ENCODE data around the gene AGPAT3. TPM values are rescaled to one million over a fixed set of nuclear protein-coding genes. Genes with fewer than 3 reads are reported as not detected.

Gene AGPAT3
- total RNA-seq, 4 donors from 2014 or later = 61.0 to 77.9 (median 69.4) TPM

DNA sequence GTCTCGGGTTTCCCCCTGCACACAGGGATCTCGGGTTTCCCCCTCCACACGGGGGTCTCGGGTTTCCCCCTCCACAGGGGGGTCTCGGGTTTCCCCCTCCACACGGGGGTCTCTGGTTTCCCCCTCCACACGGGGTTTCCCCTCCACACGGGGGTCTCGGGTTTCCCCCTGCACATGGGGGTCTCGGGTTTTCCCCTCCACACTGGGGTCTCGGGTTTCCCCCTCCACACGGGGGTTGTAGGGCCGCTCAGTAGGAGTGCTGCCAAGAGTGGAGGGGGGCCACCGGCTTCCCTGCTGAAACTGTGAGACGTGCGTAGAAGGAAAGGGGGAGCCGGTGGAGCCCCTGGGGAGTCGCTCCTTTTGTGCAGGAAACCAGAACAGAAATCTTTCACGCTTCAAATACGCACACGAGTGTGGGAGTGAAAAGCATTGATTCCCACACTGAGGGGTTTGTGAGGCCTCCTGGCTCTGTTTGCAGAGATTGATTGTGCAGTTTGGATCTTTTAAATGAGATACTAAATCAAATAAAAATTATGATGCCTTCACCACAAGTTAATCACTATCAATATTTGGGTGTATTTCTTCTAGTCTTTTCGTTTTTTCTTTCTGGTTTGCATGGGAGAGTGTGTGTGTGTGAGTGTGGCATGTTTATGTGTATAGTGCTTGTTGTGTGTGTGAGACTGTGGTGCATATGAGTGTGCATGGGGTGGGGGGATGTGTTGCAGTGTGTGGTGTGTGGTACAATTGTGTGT is 92.8 kb downstream of the AGPAT3 start:
- TF ChIP-seq, protein P1, sequence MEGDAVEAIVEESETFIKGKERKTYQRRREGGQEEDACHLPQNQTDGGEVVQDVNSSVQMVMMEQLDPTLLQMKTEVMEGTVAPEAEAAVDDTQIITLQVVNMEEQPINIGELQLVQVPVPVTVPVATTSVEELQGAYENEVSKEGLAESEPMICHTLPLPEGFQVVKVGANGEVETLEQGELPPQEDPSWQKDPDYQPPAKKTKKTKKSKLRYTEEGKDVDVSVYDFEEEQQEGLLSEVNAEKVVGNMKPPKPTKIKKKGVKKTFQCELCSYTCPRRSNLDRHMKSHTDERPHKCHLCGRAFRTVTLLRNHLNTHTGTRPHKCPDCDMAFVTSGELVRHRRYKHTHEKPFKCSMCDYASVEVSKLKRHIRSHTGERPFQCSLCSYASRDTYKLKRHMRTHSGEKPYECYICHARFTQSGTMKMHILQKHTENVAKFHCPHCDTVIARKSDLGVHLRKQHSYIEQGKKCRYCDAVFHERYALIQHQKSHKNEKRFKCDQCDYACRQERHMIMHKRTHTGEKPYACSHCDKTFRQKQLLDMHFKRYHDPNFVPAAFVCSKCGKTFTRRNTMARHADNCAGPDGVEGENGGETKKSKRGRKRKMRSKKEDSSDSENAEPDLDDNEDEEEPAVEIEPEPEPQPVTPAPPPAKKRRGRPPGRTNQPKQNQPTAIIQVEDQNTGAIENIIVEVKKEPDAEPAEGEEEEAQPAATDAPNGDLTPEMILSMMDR (IDR thresholded peaks at IDR 0.05) = no peak
- TF ChIP-seq EP300 (IDR thresholded peaks at IDR 0.05) = no peak
- no peak for TF ChIP-seq POLR2A (IDR thresholded peaks at IDR 0.05)
- TF ChIP-seq POLR2AphosphoS5 (IDR thresholded peaks at IDR 0.05) = no peak
- WGBS = 67% methylated on average over 20 of the region's 22 CpGs
- no peak overlapping the region for H3K27ac ChIP-seq

DNA sequence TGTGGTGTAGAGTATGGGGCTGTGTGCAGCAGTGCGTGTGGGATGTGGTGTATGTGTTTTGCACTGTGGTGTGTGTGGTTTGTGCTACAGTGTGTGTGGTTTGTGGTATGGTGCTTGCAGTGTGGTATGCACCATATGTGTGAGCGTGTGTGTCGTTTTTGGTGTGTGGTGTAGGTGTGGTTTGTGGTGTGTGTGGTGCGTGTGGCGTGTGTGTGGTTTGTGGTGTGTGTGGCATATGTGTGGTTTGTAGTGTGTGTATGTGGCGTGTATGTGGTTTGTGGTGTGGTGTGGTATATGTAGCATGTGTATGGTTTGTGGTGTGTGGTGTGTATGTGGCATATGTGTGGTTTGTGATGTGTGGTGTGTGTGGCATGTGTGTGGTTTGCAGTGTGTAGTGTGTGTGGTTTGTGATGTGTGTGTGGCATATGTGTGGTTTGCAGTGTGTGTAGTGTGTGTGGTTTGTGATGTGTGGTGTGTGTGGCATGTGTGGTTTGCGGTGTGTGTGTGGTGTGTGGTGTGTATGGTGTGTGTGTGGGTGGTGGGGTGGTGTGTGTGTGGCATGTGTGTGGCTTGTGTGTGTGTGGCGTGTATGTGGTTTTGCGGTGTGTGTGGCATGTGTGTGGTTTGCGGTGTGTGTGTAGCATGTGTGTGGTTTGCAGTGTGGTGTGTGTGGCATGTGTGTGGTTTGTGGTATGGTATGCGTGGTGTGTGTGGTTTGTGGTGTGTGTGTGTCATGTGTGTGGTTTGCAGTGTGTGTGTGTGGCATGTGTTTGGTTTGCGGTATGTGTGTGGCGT is 93.5 kb downstream of the AGPAT3 start:
- Histone ChIP-seq H3K27ac (no peak overlapping the region), H3K36me3 (peaks cover 45% of the 10 kb centered on the region)
- DNase-seq (ENCODE audit: low spot score in 2 of 2) = no peak

More for the DNA sequence above, 92.8 kb downstream of the AGPAT3 start:
- no peak overlapping the region for H3K4me3 ChIP-seq
- no peaks in the 10 kb centered on the region for H3K27me3 ChIP-seq
- DNase-seq (ENCODE audit: low spot score in 2 of 2) = no peak
- H3K9me3 ChIP-seq = no peaks in the 10 kb centered on the region
- peaks cover 40% of the 10 kb centered on the region for H3K36me3 ChIP-seq
- H3K4me1 ChIP-seq = no peaks in the 10 kb centered on the region

GRCh38 chr21:43959231-43960116 is 94.5 kb downstream of the AGPAT3 start:
- H3K27me3 ChIP-seq = no peaks in the 10 kb centered on the region
- no peak overlapping the region for H3K27ac ChIP-seq
- no peak for DNase-seq (ENCODE audit: low spot score in 2 of 2)
- peaks cover 39% of the 10 kb centered on the region for H3K36me3 ChIP-seq
- H3K4me3 ChIP-seq = no peak overlapping the region
- WGBS = 89% methylated on average over 14 of the region's 39 CpGs
- no peaks in the 10 kb centered on the region for H3K9me3 ChIP-seq
- no peaks in the 10 kb centered on the region for H3K4me1 ChIP-seq
- TF ChIP-seq, protein P1 (IDR thresholded peaks at IDR 0.05) = no peak
- no peak for TF ChIP-seq POLR2A (IDR thresholded peaks at IDR 0.05)
- no peak for TF ChIP-seq POLR2AphosphoS5 (IDR thresholded peaks at IDR 0.05)
- TF ChIP-seq EP300 (IDR thresholded peaks at IDR 0.05) = no peak

More for the DNA sequence above, 93.5 kb downstream of the AGPAT3 start:
- 87% methylated on average over 13 of the region's 13 CpGs for WGBS
- Histone ChIP-seq H3K4me1 (no peaks in the 10 kb centered on the region), H3K27me3 (no peaks in the 10 kb centered on the region), H3K4me3 (no peak overlapping the region), H3K9me3 (no peaks in the 10 kb centered on the region)
- TF ChIP-seq POLR2A (IDR thresholded peaks at IDR 0.05) (no peak), POLR2AphosphoS5 (IDR thresholded peaks at IDR 0.05) (no peak), EP300 (IDR thresholded peaks at IDR 0.05) (no peak)
- TF ChIP-seq, protein P1 (IDR thresholded peaks at IDR 0.05) = no peak

DNA sequence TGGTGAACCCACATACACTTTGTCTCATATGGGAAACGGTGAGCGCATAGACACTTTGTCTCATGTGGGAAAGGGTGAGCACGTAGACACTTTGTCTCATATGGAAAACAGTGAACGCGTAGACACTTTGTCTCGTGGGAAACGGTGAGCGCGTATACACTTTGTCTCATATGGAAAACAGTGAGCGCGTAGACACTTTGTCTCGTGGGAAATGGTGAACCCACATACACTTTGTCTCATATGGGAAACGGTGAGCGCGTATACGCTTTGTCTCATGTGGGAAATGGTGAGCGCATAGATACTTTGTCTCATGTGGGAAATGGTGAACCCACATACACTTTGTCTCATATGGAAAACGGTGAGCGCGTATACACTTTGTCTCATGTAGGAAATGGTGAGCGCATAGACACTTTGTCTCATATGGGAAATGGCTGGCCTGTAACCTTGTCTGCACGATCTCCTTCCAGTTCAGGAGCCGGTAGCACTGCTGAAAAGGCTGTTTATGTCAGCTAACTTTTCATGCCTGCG is 96.4 kb downstream of the AGPAT3 start:
- Histone ChIP-seq H3K36me3 (peaks cover 43% of the 10 kb centered on the region), H3K9me3 (no peaks in the 10 kb centered on the region), H3K27me3 (no peaks in the 10 kb centered on the region), H3K4me3 (no peak overlapping the region), H3K27ac (no peak overlapping the region), H3K4me1 (no peaks in the 10 kb centered on the region)
- TF ChIP-seq EP300 (IDR thresholded peaks at IDR 0.05) (no peak), POLR2A (IDR thresholded peaks at IDR 0.05) (no peak), POLR2AphosphoS5 (IDR thresholded peaks at IDR 0.05) (no peak)
- TF ChIP-seq, protein P1 (IDR thresholded peaks at IDR 0.05) = no peak
- DNase-seq (ENCODE audit: low spot score in 2 of 2) = no peak
- 80% methylated on average over 24 of the region's 24 CpGs for WGBS

All from suprapubic skin (tissue), 4 donors.